HEK293 (cell line): ENCODE measurements around the gene FRMD3.

Experiments used
- CTCF ChIP-seq: fragments of 450-650 bp; formaldehyde crosslinking; IDR thresholded peaks from 2 replicates; pipeline ENCODE4 v1.5.1; 2016; ENCODE audit warnings: missing biosample characterization, missing genetic modification characterization
- PRDM4 ChIP-seq: fragments of 450-650 bp; formaldehyde crosslinking; IDR thresholded peaks from 2 replicates; pipeline ENCODE4 v1.5.1; 2017; ENCODE audit warnings: missing biosample characterization, missing genetic modification characterization
- ZNF140 ChIP-seq: fragments of 450-650 bp; formaldehyde crosslinking; IDR thresholded peaks from 2 replicates; pipeline ENCODE4 v1.5.1; 2016; ENCODE audit warnings: missing biosample characterization, missing genetic modification characterization
- ZNF174 ChIP-seq: fragments of 450-650 bp; formaldehyde crosslinking; IDR thresholded peaks from 2 replicates; pipeline ENCODE4 v1.5.0; 2017; ENCODE audit warnings: missing biosample characterization, mild to moderate bottlenecking, missing genetic modification characterization
- ZNF184 ChIP-seq: fragments of 450-650 bp; IDR thresholded peaks from 2 replicates; pipeline ENCODE4 v1.5.1; 2018; ENCODE audit warnings: missing biosample characterization, mild to moderate bottlenecking, missing genetic modification characterization
- ZNF391 ChIP-seq: fragments of 450-650 bp; formaldehyde crosslinking; IDR thresholded peaks from 2 replicates; pipeline ENCODE4 v1.5.1; 2016; ENCODE audit warnings: low read depth, missing biosample characterization, missing genetic modification characterization, borderline replicate concordance
- ZNF521 ChIP-seq: fragments of 450-650 bp; formaldehyde crosslinking; IDR thresholded peaks from 2 replicates; pipeline ENCODE4 v1.5.1; 2017; ENCODE audit warnings: missing biosample characterization, mild to moderate bottlenecking, missing genetic modification characterization
- ZNF548 ChIP-seq: fragments of 450-650 bp; formaldehyde crosslinking; IDR thresholded peaks from 2 replicates; pipeline ENCODE4 v1.5.1; 2016; ENCODE audit warnings: missing biosample characterization, missing genetic modification characterization
- ZNF580 ChIP-seq: fragments of 450-650 bp; formaldehyde crosslinking; IDR thresholded peaks from 2 replicates; pipeline ENCODE4 v1.5.1; 2016; ENCODE audit warnings: missing biosample characterization, missing genetic modification characterization
- ZNF692 ChIP-seq: fragments of 450-650 bp; formaldehyde crosslinking; IDR thresholded peaks from 2 replicates; pipeline ENCODE4 v1.5.1; 2016; ENCODE audit warnings: missing biosample characterization, missing genetic modification characterization
- ZNF747 ChIP-seq: fragments of 450-650 bp; formaldehyde crosslinking; IDR thresholded peaks from 2 replicates; pipeline ENCODE4 v1.5.1; 2016; ENCODE audit warnings: missing biosample characterization, missing genetic modification characterization
- ZNF768 ChIP-seq: fragments of 450-650 bp; formaldehyde crosslinking; IDR thresholded peaks from 2 replicates; pipeline ENCODE4 v1.5.1; 2018; ENCODE audit warnings: missing biosample characterization, mild to moderate bottlenecking, missing genetic modification characterization
- ZNF791 ChIP-seq: fragments of 450-650 bp; formaldehyde crosslinking; IDR thresholded peaks from 2 replicates; pipeline ENCODE4 v1.5.1; 2016; ENCODE audit warnings: missing biosample characterization, missing genetic modification characterization

GRCh38 chr9:83239747-83240146 is 298.5 kb downstream of the FRMD3 start:
- TF ChIP-seq ZNF174, result no peak
- no peak for TF ChIP-seq ZNF791 (tag by site-specific recombination)
- TF ChIP-seq ZNF548 (tag by site-specific recombination), result no peak
- no peak for TF ChIP-seq CTCF (tag by site-specific recombination)
- no peak for TF ChIP-seq ZNF140 (tag by site-specific recombination)
- no peak for TF ChIP-seq ZNF391
- TF ChIP-seq ZNF521 (tag by site-specific recombination), result no peak
- no peak for TF ChIP-seq ZNF692 (tag by site-specific recombination)
- no peak for TF ChIP-seq PRDM4 (tag by site-specific recombination)
- TF ChIP-seq ZNF184 (tag by site-specific recombination), result no peak
- TF ChIP-seq ZNF580, result no peak
- no peak for TF ChIP-seq ZNF747 (tag by site-specific recombination)
- no peak for TF ChIP-seq ZNF768 (tag by site-specific recombination)
